ENCODE measurements around the gene GRIK4.

Gene GRIK4

DNA sequence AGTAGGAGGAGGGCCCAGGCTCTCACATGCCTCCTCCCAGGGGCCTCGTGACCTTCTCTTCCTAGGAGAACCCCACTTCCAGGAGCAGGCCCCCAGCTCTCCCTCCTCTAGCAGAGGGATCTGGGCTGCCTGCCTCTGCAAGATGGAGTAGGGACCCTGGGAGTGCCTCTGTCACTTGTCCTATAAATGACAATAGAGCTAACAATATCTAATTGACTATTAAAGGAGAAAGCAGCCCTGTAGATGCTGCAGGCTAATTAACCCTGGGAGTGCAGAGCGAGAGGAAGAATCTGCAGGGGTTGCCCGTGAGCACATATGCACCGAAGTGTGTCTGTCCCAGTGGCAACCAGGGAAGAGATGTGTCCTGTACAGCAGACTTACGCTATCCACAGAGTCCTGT, 184.4 kb downstream of the GRIK4 start:
- DNase-seq (ENCODE audit: low read depth) = no peak
- H3K4me3 ChIP-seq (ENCODE audit: low read depth, low read length) = no peak overlapping the region
- TF ChIP-seq, protein P1, sequence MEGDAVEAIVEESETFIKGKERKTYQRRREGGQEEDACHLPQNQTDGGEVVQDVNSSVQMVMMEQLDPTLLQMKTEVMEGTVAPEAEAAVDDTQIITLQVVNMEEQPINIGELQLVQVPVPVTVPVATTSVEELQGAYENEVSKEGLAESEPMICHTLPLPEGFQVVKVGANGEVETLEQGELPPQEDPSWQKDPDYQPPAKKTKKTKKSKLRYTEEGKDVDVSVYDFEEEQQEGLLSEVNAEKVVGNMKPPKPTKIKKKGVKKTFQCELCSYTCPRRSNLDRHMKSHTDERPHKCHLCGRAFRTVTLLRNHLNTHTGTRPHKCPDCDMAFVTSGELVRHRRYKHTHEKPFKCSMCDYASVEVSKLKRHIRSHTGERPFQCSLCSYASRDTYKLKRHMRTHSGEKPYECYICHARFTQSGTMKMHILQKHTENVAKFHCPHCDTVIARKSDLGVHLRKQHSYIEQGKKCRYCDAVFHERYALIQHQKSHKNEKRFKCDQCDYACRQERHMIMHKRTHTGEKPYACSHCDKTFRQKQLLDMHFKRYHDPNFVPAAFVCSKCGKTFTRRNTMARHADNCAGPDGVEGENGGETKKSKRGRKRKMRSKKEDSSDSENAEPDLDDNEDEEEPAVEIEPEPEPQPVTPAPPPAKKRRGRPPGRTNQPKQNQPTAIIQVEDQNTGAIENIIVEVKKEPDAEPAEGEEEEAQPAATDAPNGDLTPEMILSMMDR (IDR thresholded peaks at IDR 0.05; ENCODE audit: low read depth, low read length, missing control alignments) = no peak
- in situ Hi-C loops (cut with HindIII; ENCODE audit: low sequenced_read_pairs) = loop anchor here (25.0 kb wide), 1 partner anchor 184 kb away; the partner anchor contains the start of gene GRIK4

DNA sequence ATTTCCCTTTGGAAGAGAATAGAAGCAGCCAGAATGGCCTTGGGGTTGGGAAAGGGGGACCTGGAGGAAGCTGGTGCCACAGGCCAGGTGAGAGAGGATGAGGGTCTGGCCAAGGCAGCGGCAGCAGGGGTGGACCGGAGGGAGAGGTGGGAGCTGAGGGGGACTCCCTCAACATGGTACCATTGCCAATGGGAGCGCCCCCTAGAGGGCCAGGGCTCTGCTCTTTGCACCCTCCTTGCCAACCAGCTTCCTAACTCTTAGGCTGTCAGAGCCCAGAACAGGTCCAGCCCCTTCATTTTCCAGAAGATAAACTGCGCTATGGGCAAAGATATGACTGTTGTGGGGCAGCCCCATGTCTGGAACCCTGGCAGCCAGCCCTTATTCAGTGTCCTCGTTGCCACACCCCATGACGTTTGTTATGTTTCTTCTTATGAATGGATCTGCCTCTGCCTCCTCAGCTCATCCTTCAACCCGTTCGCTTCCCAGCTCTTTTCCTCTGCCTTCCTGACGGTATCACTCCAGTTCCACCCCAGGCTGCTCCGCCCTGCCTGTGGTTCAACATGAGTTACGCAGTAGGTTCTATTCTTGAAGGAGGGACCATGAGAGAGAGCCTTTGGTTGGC, 185.2 kb downstream of the GRIK4 start:
- DNase-seq (ENCODE audit: low read depth) = no peak
- TF ChIP-seq, protein P1 (IDR thresholded peaks at IDR 0.05; ENCODE audit: low read depth, low read length, missing control alignments) = no peak
- H3K4me3 ChIP-seq (ENCODE audit: low read depth, low read length) = no peak overlapping the region
- in situ Hi-C loops (cut with HindIII; ENCODE audit: low sequenced_read_pairs) = loop anchor here (25.0 kb wide), 1 partner anchor 184 kb away; the partner anchor contains the start of gene GRIK4

DNA sequence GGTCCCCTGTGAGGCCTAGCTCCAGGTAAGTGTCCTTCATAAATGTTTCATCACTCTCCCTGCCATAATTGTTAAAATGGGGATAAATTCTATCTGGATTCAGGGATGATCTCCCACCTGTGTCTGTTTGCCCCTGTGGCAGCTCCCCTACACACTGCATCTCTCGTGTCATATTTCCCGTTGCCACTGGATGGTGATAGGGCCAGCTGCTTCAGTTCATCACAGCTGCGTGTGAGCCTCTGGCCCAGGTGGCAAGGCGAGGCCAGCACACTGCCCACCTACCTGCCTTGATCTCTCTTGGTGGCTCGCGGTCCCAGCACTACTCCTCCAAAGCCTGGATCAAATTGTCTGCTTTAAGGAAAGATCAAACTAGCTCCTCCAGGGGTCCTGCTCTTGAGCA, 187.4 kb downstream of the GRIK4 start:
- in situ Hi-C loops (cut with HindIII; ENCODE audit: low sequenced_read_pairs) = loop anchor here (25.0 kb wide), 1 partner anchor 187 kb away; the partner anchor contains the start of gene GRIK4

DNA sequence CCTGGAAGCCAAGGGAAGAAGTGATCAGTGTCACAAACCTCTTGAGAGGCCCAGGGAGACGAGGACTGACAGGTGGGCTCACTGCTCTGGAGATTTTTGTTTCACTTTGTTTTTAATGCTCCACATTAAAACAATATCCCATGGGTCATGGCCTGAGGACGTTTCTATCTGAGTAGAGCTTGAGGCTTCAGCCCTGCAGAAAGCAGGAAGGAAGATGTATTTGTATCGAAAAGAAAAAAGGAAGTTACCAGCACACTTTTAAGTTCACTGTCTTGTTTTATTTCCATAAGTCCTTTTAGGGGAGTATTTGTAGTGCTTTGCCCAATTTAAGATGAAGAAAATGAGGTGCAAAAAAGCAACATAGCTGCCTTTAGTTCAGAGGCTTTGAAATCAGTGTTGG, 191.1 kb downstream of the GRIK4 start:
- in situ Hi-C loops (cut with HindIII; ENCODE audit: low sequenced_read_pairs) = no loop called here
- DNase-seq (ENCODE audit: low read depth) = no peak
- no peak overlapping the region for H3K4me3 ChIP-seq (ENCODE audit: low read depth, low read length)
- TF ChIP-seq, protein P1 (IDR thresholded peaks at IDR 0.05; ENCODE audit: low read depth, low read length, missing control alignments) = no peak

More for the DNA sequence above, 187.4 kb downstream of the GRIK4 start:
- TF ChIP-seq, protein P1 (IDR thresholded peaks at IDR 0.05; ENCODE audit: low read depth, low read length, missing control alignments) = no peak
- no peak for DNase-seq (ENCODE audit: low read depth)
- no peak overlapping the region for H3K4me3 ChIP-seq (ENCODE audit: low read depth, low read length)

DNA sequence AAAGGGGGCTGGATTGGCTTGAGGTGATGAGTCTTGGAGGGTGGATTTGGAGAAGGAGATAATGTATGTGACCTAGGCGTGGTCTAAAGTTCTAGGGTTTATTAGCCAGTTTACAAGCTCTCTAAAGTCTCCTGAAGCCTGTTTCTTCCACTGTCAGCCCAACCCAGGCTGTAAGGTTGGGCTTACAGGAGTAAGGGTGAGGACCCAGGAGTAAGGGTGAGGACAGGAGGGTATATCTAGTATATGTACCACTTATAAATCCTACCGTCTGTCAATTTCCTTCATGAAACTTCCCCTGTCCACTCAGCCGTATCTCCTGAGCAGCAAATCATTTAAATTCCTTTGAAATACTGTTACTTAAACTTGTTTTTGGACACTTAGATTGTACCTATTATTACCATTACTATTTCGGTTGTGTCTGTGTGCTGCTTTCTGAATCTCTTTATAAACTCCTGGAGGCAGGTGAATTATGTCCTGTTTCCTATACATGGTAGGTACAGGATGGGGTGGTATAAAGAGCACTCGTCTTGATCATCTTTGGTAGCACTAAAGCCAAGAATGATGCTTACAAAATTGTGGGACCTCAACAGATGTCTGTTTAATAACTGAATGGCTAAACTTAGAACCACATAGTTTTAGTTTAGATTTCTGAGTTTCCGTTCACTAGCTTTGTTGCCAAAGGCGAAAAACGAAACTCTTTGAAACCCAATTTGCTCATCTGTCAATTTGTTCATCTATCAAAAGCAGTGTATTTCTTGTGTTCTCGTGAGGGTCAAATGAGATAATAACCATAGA, 192.0 kb downstream of the GRIK4 start:
- DNase-seq (ENCODE audit: low read depth) = no peak

DNA sequence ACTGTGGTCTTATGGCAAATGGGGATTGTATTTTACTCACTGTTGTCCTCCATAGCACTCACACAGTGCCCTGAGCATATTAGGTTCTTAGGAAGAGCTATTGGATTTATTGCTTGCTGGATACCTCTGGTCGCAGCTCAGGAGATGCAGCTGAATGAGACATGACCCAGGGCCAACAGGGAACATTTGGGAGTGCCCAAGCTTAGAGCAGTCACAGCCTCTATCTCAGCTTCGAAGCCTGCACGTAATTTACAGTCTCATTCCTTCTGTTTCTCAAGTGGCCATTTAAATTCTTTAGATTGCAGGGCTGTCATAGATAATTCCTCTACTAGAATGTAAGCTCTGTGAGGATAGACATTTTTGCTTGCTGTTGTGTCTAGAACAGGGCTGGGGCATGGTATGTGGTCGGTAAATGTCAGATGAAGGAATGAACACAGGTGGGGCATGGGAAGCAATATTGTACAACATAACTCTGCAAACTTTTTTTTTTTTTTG, 192.8 kb downstream of the GRIK4 start:
- in situ Hi-C loops (cut with HindIII; ENCODE audit: low sequenced_read_pairs) = no loop called here
- no peak overlapping the region for H3K4me3 ChIP-seq (ENCODE audit: low read depth, low read length)
- DNase-seq (ENCODE audit: low read depth) = no peak
- TF ChIP-seq, protein P1 (IDR thresholded peaks at IDR 0.05; ENCODE audit: low read depth, low read length, missing control alignments) = no peak

More for the DNA sequence above, 192.0 kb downstream of the GRIK4 start:
- no peak overlapping the region for H3K4me3 ChIP-seq (ENCODE audit: low read depth, low read length)
- TF ChIP-seq, protein P1 (IDR thresholded peaks at IDR 0.05; ENCODE audit: low read depth, low read length, missing control alignments) = no peak
- in situ Hi-C loops (cut with HindIII; ENCODE audit: low sequenced_read_pairs) = no loop called here

All from astrocyte of the cerebellum (primary cell).